Neural cell (in vitro differentiated cells): Measurements from ENCODE around the gene PDE4D. TPM values are rescaled to one million over a fixed set of nuclear protein-coding genes. Genes with fewer than 3 reads are reported as not detected.

Experiments
- H2AFZ ChIP-seq: fragments of 200-600, 300-800 bp; sonication (generic), shearing (Covaris generic); 2 replicates; pipeline ENCODE4 v1.6.0; 2014; ENCODE audit warnings: low read depth, mild to moderate bottlenecking, antibody characterized with exemption, low read length, moderate library complexity
- H3F3A ChIP-seq: fragments of 200-600 bp; shearing (Covaris generic); 2 replicates; pipeline ENCODE4 v1.6.1; 2016; ENCODE audit warnings: mild to moderate bottlenecking, moderate library complexity, mixed read lengths, antibody characterized with exemption, low read length; ENCODE audit not compliant: insufficient read depth, poor library complexity, severe bottlenecking
- H3K27ac ChIP-seq: fragments of 200-600, 300-800 bp; sonication (generic), shearing (Covaris generic); 2 replicates; pipeline ENCODE4 v1.5.1; 2014; ENCODE audit warnings: mild to moderate bottlenecking, low read length, moderate library complexity
- H3K27me3 ChIP-seq: fragments of 300-800, 200-600 bp; sonication (generic), shearing (Covaris generic); 2 replicates; pipeline ENCODE4 v1.6.0; 2014; ENCODE audit warnings: mild to moderate bottlenecking, low read depth, low read length, moderate library complexity; ENCODE audit not compliant: insufficient read depth
- H3K36me3 ChIP-seq: fragments of 300-800, 200-600 bp; sonication (generic), shearing (Covaris generic); 2 replicates; pipeline ENCODE4 v1.5.1; 2014; ENCODE audit warnings: mild to moderate bottlenecking, antibody characterized with exemption, low read length, moderate library complexity; ENCODE audit not compliant: insufficient read depth
- H3K4me2 ChIP-seq: fragments of 300-800, 200-600 bp; sonication (generic), shearing (Covaris generic); 2 replicates; pipeline ENCODE4 v1.6.0; 2014; ENCODE audit warnings: mild to moderate bottlenecking, low read length
- H3K4me3 ChIP-seq: fragments of 300-800, 200-600 bp; sonication (generic), shearing (Covaris generic); 2 replicates; pipeline ENCODE4 v1.5.1; 2014; ENCODE audit warnings: mild to moderate bottlenecking, low read length, moderate library complexity
- H3K79me2 ChIP-seq: fragments of 200-600 bp; shearing (Covaris generic); replicated peaks from 2 replicates; pipeline ENCODE4 v1.6.0; 2014; ENCODE audit warnings: mild to moderate bottlenecking, low read length, moderate library complexity; ENCODE audit not compliant: insufficient read depth
- H3K9ac ChIP-seq: fragments of 300-800, 200-600 bp; sonication (generic), shearing (Covaris generic); 2 replicates; pipeline ENCODE4 v1.6.1; 2016; ENCODE audit warnings: mild to moderate bottlenecking, low read length, mixed read lengths
- H3K9me2 ChIP-seq: fragments of 200-600 bp; shearing (Covaris generic); 2 replicates; pipeline ENCODE4 v1.6.1; 2016; ENCODE audit warnings: mild to moderate bottlenecking, low read length, mixed read lengths; ENCODE audit not compliant: insufficient read depth
- H3K9me3 ChIP-seq: fragments of 200-600, 300-800 bp; sonication (generic), shearing (Covaris generic); 2 replicates; pipeline ENCODE4 v1.6.1; 2016; ENCODE audit warnings: mild to moderate bottlenecking, mixed run types, low read length, moderate library complexity, mixed read lengths
- H4K20me1 ChIP-seq: fragments of 200-600 bp; shearing (Covaris generic); 2 replicates; pipeline ENCODE4 v1.6.1; 2016; ENCODE audit warnings: mild to moderate bottlenecking, mixed run types; ENCODE audit not compliant: insufficient read depth
- EP300 ChIP-seq: fragments of 450-650 bp; conservative IDR thresholded peaks from 2 replicates; pipeline ENCODE4 v1.6.1; 2014; ENCODE audit warnings: antibody characterized with exemption, mild to moderate bottlenecking, moderate library complexity; ENCODE audit not compliant: poor library complexity, severe bottlenecking
- EZH2 ChIP-seq: fragments of 200-600, 300-800 bp; shearing (Covaris generic), sonication (generic); IDR thresholded peaks from 2 replicates; pipeline ENCODE4 v1.6.1; 2014; ENCODE audit warnings: antibody characterized with exemption, low read length, borderline replicate concordance, mild to moderate bottlenecking; ENCODE audit not compliant: insufficient read depth, poor library complexity, severe bottlenecking
- MXI1 ChIP-seq: fragments of 450-650 bp; conservative IDR thresholded peaks from 2 replicates; pipeline ENCODE4 v1.6.1; 2014; ENCODE audit warnings: antibody characterized with exemption, mild to moderate bottlenecking; ENCODE audit not compliant: poor library complexity, severe bottlenecking
- POLR2AphosphoS5 ChIP-seq: IDR thresholded peaks from 2 replicates; pipeline ENCODE4 v1.6.1; 2012
- RAD21 ChIP-seq: fragments of 450-650 bp; conservative IDR thresholded peaks from 2 replicates; pipeline ENCODE4 v1.6.1; 2014; ENCODE audit warnings: antibody characterized with exemption, mild to moderate bottlenecking, moderate library complexity
- SMC3 ChIP-seq: fragments of 450-650 bp; conservative IDR thresholded peaks from 2 replicates; pipeline ENCODE4 v1.6.1; 2014; ENCODE audit warnings: antibody characterized with exemption, mild to moderate bottlenecking, moderate library complexity; ENCODE audit not compliant: poor library complexity
- TAF1 ChIP-seq: IDR thresholded peaks from 2 replicates; pipeline ENCODE4 v1.6.1; 2012; ENCODE audit warnings: low read depth
- polyA plus RNA-seq: library from polyadenylated mRNA; depleted of rRNA; stranded (reverse); fragments of >200 nt; gene quantifications from 2 replicates; pipeline ENCODE4 v1.2.3, GENCODE V29; 2014
- TF ChIP-seq, protein P1 (sequence below): IDR thresholded peaks from 2 replicates; pipeline ENCODE4 v1.6.1; 2012; ENCODE audit warnings: borderline replicate concordance
- TF ChIP-seq, protein P2 (sequence below): fragments of 450-650 bp; IDR thresholded peaks from 2 replicates; pipeline ENCODE4 v1.5.1; 2014; ENCODE audit warnings: antibody characterized with exemption, mild to moderate bottlenecking, moderate library complexity; ENCODE audit not compliant: poor library complexity, severe bottlenecking

Gene PDE4D
- polyA plus RNA-seq, 1 donor from 2014 or later, result 42.8 TPM

DNA sequence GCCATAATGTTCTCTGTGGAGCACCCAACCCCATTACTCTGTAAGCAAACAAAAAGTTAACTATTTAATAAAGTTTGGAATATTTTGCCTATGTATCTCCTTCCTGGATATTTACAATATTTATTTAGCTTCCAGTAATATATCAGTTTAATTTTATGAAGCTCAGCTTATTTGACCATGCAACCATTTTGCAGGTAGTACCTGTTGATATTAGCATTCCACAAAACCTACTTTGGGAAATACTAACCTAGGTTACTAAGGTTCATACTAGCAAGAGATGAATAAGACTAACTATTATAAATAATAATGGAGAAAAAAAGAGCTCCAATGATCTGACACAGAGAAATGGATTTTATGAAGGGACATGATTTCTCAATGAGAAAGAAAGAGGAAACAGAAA is 506.4 kb downstream of the PDE4D start:
- Histone ChIP-seq H3K9ac (no peak overlapping the region), H3K4me2 (no peak overlapping the region), H3K9me2 (no peaks in the 10 kb centered on the region), H3K79me2 (no peaks in the 10 kb centered on the region), H3K4me3 (no peak overlapping the region), H3K27ac (no peak overlapping the region), H3K27me3 (no peaks in the 10 kb centered on the region), H3K9me3 (no peaks in the 10 kb centered on the region), H4K20me1 (no peaks in the 10 kb centered on the region), H3F3A (peaks cover 3% of the 10 kb centered on the region), H3K36me3 (no peaks in the 10 kb centered on the region), H2AFZ (no peak overlapping the region)
- TF ChIP-seq, protein P1, sequence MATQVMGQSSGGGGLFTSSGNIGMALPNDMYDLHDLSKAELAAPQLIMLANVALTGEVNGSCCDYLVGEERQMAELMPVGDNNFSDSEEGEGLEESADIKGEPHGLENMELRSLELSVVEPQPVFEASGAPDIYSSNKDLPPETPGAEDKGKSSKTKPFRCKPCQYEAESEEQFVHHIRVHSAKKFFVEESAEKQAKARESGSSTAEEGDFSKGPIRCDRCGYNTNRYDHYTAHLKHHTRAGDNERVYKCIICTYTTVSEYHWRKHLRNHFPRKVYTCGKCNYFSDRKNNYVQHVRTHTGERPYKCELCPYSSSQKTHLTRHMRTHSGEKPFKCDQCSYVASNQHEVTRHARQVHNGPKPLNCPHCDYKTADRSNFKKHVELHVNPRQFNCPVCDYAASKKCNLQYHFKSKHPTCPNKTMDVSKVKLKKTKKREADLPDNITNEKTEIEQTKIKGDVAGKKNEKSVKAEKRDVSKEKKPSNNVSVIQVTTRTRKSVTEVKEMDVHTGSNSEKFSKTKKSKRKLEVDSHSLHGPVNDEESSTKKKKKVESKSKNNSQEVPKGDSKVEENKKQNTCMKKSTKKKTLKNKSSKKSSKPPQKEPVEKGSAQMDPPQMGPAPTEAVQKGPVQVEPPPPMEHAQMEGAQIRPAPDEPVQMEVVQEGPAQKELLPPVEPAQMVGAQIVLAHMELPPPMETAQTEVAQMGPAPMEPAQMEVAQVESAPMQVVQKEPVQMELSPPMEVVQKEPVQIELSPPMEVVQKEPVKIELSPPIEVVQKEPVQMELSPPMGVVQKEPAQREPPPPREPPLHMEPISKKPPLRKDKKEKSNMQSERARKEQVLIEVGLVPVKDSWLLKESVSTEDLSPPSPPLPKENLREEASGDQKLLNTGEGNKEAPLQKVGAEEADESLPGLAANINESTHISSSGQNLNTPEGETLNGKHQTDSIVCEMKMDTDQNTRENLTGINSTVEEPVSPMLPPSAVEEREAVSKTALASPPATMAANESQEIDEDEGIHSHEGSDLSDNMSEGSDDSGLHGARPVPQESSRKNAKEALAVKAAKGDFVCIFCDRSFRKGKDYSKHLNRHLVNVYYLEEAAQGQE, result no peak
- TF ChIP-seq, protein P2, sequence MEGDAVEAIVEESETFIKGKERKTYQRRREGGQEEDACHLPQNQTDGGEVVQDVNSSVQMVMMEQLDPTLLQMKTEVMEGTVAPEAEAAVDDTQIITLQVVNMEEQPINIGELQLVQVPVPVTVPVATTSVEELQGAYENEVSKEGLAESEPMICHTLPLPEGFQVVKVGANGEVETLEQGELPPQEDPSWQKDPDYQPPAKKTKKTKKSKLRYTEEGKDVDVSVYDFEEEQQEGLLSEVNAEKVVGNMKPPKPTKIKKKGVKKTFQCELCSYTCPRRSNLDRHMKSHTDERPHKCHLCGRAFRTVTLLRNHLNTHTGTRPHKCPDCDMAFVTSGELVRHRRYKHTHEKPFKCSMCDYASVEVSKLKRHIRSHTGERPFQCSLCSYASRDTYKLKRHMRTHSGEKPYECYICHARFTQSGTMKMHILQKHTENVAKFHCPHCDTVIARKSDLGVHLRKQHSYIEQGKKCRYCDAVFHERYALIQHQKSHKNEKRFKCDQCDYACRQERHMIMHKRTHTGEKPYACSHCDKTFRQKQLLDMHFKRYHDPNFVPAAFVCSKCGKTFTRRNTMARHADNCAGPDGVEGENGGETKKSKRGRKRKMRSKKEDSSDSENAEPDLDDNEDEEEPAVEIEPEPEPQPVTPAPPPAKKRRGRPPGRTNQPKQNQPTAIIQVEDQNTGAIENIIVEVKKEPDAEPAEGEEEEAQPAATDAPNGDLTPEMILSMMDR, result no peak
- TF ChIP-seq EP300 (no peak), EZH2 (no peak), POLR2AphosphoS5 (no peak), SMC3 (no peak)

DNA sequence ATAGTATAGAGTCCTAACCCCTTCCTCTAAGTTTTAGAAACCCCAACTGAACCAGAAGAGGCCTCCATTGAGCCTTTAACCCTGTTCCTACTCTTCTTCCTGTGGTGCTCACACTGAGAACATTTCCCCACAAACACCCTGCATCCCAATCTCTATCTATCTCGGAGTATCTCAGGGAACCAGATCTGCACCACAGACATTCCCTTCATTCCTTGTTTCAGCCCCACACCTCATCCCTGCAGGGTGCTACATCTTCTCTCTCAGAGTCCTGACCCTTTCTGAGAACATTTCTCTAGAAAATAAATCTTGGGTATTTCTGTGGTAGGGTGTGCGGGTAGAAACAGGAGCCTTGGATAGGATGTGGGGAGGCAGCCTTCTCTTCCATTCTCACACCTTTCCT is 507.8 kb downstream of the PDE4D start:
- Histone ChIP-seq H4K20me1 (no peaks in the 10 kb centered on the region), H3K27me3 (no peaks in the 10 kb centered on the region), H3K9me3 (no peaks in the 10 kb centered on the region), H3K9ac (no peak overlapping the region), H3K79me2 (no peaks in the 10 kb centered on the region), H2AFZ (no peak overlapping the region), H3K27ac (no peak overlapping the region), H3K4me2 (no peak overlapping the region), H3K4me3 (no peak overlapping the region), H3K36me3 (no peaks in the 10 kb centered on the region), H3K9me2 (no peaks in the 10 kb centered on the region), H3F3A (no peaks in the 10 kb centered on the region)
- TF ChIP-seq, protein P2, result no peak
- no peak for TF ChIP-seq SMC3
- no peak for TF ChIP-seq RAD21
- no peak for TF ChIP-seq EZH2
- no peak for TF ChIP-seq MXI1
- TF ChIP-seq, protein P1, result no peak
- no peak for TF ChIP-seq POLR2AphosphoS5
- no peak for TF ChIP-seq EP300
- no peak for TF ChIP-seq TAF1
